Measurements from ENCODE around the gene MLLT10. TPM values are rescaled to one million over a fixed set of nuclear protein-coding genes. Genes with fewer than 3 reads are reported as not detected.

The MLLT10 gene
- total and polyA plus RNA-seq, 10 of the 15 experiments (the other 5 are each of a cell fraction or from before 2014, with no cell fraction given), result 8.7 to 61.1 (median 28.5) TPM

DNA sequence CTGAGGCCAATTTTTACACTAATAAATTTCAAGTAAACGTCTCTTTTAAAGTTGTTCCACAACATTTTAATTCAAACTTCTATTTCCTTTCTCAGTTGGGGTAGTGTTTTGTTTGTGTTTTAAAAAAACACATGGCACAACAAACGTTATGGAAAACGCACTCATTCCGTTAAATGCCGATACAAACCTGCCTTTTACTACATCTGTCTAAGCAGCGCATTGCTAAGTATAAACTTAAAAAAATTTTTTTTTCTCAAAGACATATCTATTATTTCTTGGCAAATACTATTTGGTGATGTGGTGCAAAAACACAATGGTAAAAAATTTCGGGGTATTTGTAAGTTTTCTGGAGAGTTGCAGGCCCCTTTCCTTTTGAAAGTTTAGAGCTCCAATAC, 9.9 kb upstream of the MLLT10 start:
- DNase-seq (ENCODE audit: low read depth, low spot score) (no peak), FAIRE-seq (no peak), ATAC-seq (no peak)
- Histone ChIP-seq H4K20me1 (ENCODE audit: control insufficient read depth, insufficient read depth) (no peaks in the 10 kb centered on the region), H3K27me3 (replicated peaks in 1 of 2; ENCODE audit: control insufficient read depth in 2 of 2, insufficient read depth in 2 of 2, low read length in 1 of 2) (peaks cover 1 to 10% of the 10 kb centered on the region in 2 experiments; a peak in 3 of 4 replicates), H3K79me2 (ENCODE audit: control insufficient read depth, insufficient read depth, low read length) (no peaks in the 10 kb centered on the region), H3K27ac (ENCODE audit: control insufficient read depth, insufficient read depth) (no peak overlapping the region), H3K4me2 (ENCODE audit: control insufficient read depth, insufficient read depth) (no peak overlapping the region), H3K9me3 (replicated peaks; ENCODE audit: control insufficient read depth, insufficient read depth, low read length) (no peaks in the 10 kb centered on the region), H3K36me3 (ENCODE audit: control insufficient read depth in 2 of 2, insufficient read depth in 2 of 2, low read length in 1 of 2) (no peaks in the 10 kb centered on the region), H3K4me1 (ENCODE audit: control insufficient read depth, insufficient read depth, low read length) (peaks cover 21% of the 10 kb centered on the region), H3K4me3 (no peak overlapping the region; the same call in 1 of the 2 replicates), H3K9ac (ENCODE audit: control insufficient read depth, insufficient read depth, low read length) (no peak overlapping the region), H2AFZ (ENCODE audit: control insufficient read depth, low read depth, low read length) (no peak overlapping the region)
- POLR2A ChIA-PET, result interaction anchor here (0.5 to 0.7 kb wide), 2 partner anchors 21 to 36 kb away, joined by 3 to 5 read pairs; no protein-coding TSS in a partner anchor
- TF ChIP-seq EGR1 (IDR thresholded peaks at IDR 0.05; ENCODE audit: borderline replicate concordance in 1 of 2, low read depth in 2 of 2, low read length in 2 of 2) (no peak), STAT3 (IDR thresholded peaks at IDR 0.05; ENCODE audit: low read depth, low read length) (no peak), RB1 (IDR thresholded peaks at IDR 0.05; ENCODE audit: borderline replicate concordance) (no peak), SIX5 (IDR thresholded peaks at IDR 0.05; ENCODE audit: low read depth, low read length, severe bottlenecking) (no peak), CHD1 (IDR thresholded peaks at IDR 0.05; ENCODE audit: low read depth, low read length) (no peak), ASH2L (IDR thresholded peaks at IDR 0.05; ENCODE audit: borderline replicate concordance, low read depth) (no peak), KDM1A (IDR thresholded peaks at IDR 0.05; ENCODE audit: borderline replicate concordance) (no peak), CBX3 (IDR thresholded peaks at IDR 0.05; ENCODE audit: borderline replicate concordance, low read depth) (no peak), NFYA (IDR thresholded peaks at IDR 0.05; ENCODE audit: borderline replicate concordance, low read depth, low read length) (no peak)
- TF ChIP-seq, protein P1, sequence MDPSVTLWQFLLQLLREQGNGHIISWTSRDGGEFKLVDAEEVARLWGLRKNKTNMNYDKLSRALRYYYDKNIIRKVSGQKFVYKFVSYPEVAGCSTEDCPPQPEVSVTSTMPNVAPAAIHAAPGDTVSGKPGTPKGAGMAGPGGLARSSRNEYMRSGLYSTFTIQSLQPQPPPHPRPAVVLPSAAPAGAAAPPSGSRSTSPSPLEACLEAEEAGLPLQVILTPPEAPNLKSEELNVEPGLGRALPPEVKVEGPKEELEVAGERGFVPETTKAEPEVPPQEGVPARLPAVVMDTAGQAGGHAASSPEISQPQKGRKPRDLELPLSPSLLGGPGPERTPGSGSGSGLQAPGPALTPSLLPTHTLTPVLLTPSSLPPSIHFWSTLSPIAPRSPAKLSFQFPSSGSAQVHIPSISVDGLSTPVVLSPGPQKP (IDR thresholded peaks at IDR 0.05; ENCODE audit: low read depth, low read length), result no peak
- RAD21 ChIA-PET (ENCODE audit: unreplicated experiment), result interaction anchor here (1.5 kb wide), 1 partner anchor 9 kb away, joined by 3 read pairs; the partner anchor contains the start of gene MLLT10
- BruUV-seq (replicated peaks), result no TSS peak
- intact Hi-C loops (cut with micrococcal nuclease; ENCODE audit: unreplicated experiment), result no loop called here
- in situ Hi-C loops (cut with MboI), result no loop called here
- WGBS (ENCODE audit: insufficient coverage, insufficient replicate concordance, low lambda C conversion rate, missing lambda C conversion rate), result 70% methylated on average over 7 of the region's 7 CpGs
- SMC1A ChIA-PET (ENCODE audit: uncharacterized antibody, unreplicated experiment), result interaction anchor here (1.0 kb wide), 1 partner anchor 26 kb away, joined by 4 read pairs; no protein-coding TSS in a partner anchor
- CTCF ChIA-PET, result no interaction called here

All from GM12878 (cell line).